Renal cortical epithelial cell (primary cell): ENCODE measurements around the gene GREM1. TPM values are rescaled to one million over a fixed set of nuclear protein-coding genes. Genes with fewer than 3 reads are reported as not detected.

Experiments used
- DNase-seq: peaks from one replicate; pipeline ENCODE4 v3.0.0-alpha.2; 2011; ENCODE audit warnings: low read depth
- total RNA-seq: library from RNA; depleted of rRNA; stranded (reverse); fragments of >200 nt; gene quantifications from 2 replicates; pipeline ENCODE4 v1.2.3, GENCODE V29; 2014

The GREM1 gene
- total RNA-seq, 1 donor from 2014 or later, result 4.2 TPM

GRCh38 chr15:32781781-32782180, 64.0 kb downstream of the GREM1 start:
- DNase-seq, result peak; percentile 31

- DNase-seq, result no peak
Observed at GRCh38 chr15:32784581-32784980, 66.8 kb downstream of the GREM1 start.

- DNase-seq, result no peak
Observed at GRCh38 chr15:32786906-32787305, 69.1 kb downstream of the GREM1 start.

- DNase-seq, result no peak
Observed at GRCh38 chr15:32787949-32788348, 70.1 kb downstream of the GREM1 start.

GRCh38 chr15:32790352-32790999, 72.7 kb downstream of the GREM1 start:
- peak; percentile 60 for DNase-seq

GRCh38 chr15:32792436-32792835, 74.6 kb downstream of the GREM1 start:
- no peak for DNase-seq

Other genes with a start within 250 kb of the GREM1 start
- gene GOLGA8N, start 124.5 kb upstream of the GREM1 start, total RNA-seq, result 0.35 and 2.7 TPM in 2 replicates
- 4.5 and 14.1 TPM in 2 replicates for gene ARHGAP11A, start 102.5 kb upstream of the GREM1 start, total RNA-seq
- gene SCG5, start 76.3 kb upstream of the GREM1 start, total RNA-seq, result 2.4 and 12.0 TPM in 2 replicates